ENCODE measurements around the gene RPS6KA2. TPM values are rescaled to one million over a fixed set of nuclear protein-coding genes. Genes with fewer than 3 reads are reported as not detected.

Gene RPS6KA2
- total and polyA plus RNA-seq, 2 donors (not counting 1 experiment from before 2014, with no cell fraction given), result 2.2 to 16.0 TPM

DNA sequence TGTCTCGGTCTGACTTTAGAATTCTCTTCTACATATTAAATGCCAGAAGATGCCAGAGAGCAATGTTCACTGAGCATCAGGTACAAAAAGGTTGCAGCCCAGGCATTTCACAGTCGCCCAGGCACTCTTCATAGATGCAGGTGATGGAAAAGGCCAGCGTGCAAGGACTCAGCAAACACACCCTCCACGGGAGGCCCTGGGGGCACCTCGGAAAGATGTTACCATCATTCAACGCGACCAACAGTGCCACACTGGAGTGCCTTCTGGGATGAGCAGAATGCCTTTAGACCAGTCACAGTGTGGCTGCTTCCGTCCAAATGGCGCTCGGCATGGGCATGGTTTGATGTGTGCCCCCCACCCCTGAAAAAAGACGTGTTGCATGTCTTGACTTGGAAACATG is 36.0 kb downstream of the RPS6KA2 start:
- Histone ChIP-seq H3K79me2 (ENCODE audit: control insufficient read depth, insufficient read depth, low read length) (no peaks in the 10 kb centered on the region), H3K27me3 (replicated peaks in 1 of 4; ENCODE audit: control extremely low read depth in 1 of 4, control insufficient read depth in 3 of 4, insufficient read depth in 4 of 4, low read length in 3 of 4) (no peaks in the 10 kb centered on the region), H3K4me3 (ENCODE audit: control extremely low read depth in 1 of 5, extremely low read depth in 1 of 5, insufficient read depth in 1 of 5, low read depth in 2 of 5, low read length in 4 of 5) (no peak overlapping the region), H3K27ac (ENCODE audit: low read length in 2 of 2) (no peak overlapping the region), H2AFZ (ENCODE audit: insufficient read depth, low read depth, low read length, poor library complexity, severe bottlenecking) (no peak overlapping the region), H3K4me2 (replicated peaks; ENCODE audit: low read depth, low read length, poor library complexity, severe bottlenecking) (no peak overlapping the region), H4K20me1 (ENCODE audit: control insufficient read depth, insufficient read depth, low read length, poor library complexity, severe bottlenecking) (no peaks in the 10 kb centered on the region), H3K4me1 (ENCODE audit: control insufficient read depth in 2 of 2, insufficient read depth in 2 of 2, low read length in 2 of 2) (peaks cover 38 to 46% of the 10 kb centered on the region in 2 donors), H3K9me3 (ENCODE audit: control extremely low read depth in 1 of 3, control insufficient read depth in 2 of 3, insufficient read depth in 1 of 3, low read length in 2 of 3) (peaks cover 0 to 3% (median 0%) of the 10 kb centered on the region in 3 donors), H3K36me3 (replicated peaks in 1 of 2; ENCODE audit: control extremely low read depth in 1 of 2, control insufficient read depth in 1 of 2, extremely low read depth in 1 of 2, insufficient read depth in 2 of 2, low read length in 1 of 2) (no peaks in the 10 kb centered on the region), H3K9ac (ENCODE audit: low read length) (no peak overlapping the region)
- peaks cover 43% of the 10 kb centered on the region for H3K4me1 Mint-ChIP-seq
- POLR2A ChIA-PET, result no interaction called here
- H3K27ac Mint-ChIP-seq, result no peak overlapping the region
- intact Hi-C loops (cut with micrococcal nuclease), result no loop called here
- DNase-seq, result no peak
- ATAC-seq (ENCODE audit: low read depth), result no peak
- no peaks in the 10 kb centered on the region for H3K9me3 Mint-ChIP-seq (ENCODE audit: insufficient read depth)
- no peaks in the 10 kb centered on the region for H3K27me3 Mint-ChIP-seq
- TF ChIP-seq, protein P1, sequence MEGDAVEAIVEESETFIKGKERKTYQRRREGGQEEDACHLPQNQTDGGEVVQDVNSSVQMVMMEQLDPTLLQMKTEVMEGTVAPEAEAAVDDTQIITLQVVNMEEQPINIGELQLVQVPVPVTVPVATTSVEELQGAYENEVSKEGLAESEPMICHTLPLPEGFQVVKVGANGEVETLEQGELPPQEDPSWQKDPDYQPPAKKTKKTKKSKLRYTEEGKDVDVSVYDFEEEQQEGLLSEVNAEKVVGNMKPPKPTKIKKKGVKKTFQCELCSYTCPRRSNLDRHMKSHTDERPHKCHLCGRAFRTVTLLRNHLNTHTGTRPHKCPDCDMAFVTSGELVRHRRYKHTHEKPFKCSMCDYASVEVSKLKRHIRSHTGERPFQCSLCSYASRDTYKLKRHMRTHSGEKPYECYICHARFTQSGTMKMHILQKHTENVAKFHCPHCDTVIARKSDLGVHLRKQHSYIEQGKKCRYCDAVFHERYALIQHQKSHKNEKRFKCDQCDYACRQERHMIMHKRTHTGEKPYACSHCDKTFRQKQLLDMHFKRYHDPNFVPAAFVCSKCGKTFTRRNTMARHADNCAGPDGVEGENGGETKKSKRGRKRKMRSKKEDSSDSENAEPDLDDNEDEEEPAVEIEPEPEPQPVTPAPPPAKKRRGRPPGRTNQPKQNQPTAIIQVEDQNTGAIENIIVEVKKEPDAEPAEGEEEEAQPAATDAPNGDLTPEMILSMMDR (IDR thresholded peaks at IDR 0.05), result no peak
- TF ChIP-seq EZH2 (IDR thresholded peaks at IDR 0.05; ENCODE audit: borderline replicate concordance, insufficient read depth, low read depth, low read length, poor library complexity, severe bottlenecking), result no peak
- WGBS (ENCODE audit: insufficient coverage), result 96% methylated on average over 11 of the region's 11 CpGs
- no peak overlapping the region for H3K4me3 Mint-ChIP-seq
- CTCF ChIA-PET, result no interaction called here

DNA sequence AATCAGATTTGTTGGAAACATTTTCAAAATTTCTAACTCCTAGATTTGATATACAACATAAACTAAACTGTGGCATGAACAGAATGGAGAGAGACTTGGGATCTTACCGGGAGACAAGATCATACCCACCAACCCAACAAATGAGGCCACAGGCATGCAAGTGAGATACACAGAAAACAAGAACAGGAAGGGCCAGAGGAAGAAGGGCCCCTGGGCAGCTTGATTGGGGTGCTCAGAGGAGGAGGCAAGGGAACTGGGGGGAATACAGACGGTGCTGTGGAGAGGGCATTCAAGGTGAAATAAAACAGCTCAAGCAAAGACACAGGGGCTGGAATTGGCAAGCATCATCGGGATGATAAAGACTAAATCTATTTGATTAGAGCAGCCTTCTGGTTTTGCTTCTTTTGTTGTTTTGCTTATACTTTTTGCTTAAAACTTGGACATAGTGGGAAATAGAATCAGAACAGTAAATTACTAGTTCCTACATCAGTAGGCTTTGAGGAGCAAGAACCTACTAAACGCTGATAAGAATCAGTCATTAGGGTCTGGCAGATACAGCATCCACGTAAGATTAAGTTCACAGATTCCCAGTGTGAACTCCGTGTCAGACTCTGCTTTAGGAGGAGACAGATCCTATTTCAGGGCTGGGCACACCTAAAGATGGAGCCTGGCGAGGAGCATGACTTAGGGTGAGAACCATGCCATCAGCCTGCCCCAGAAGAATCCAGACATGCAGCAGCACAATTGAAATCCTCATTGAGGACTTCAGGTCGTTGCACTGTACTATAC is 37.1 kb downstream of the RPS6KA2 start:
- Histone ChIP-seq H3K9ac (ENCODE audit: low read length) (peak overlapping the region; percentile 40), H3K4me2 (replicated peaks; ENCODE audit: low read depth, low read length, poor library complexity, severe bottlenecking) (peak overlapping the region; percentile 73), H3K36me3 (replicated peaks in 1 of 2; ENCODE audit: control extremely low read depth in 1 of 2, control insufficient read depth in 1 of 2, extremely low read depth in 1 of 2, insufficient read depth in 2 of 2, low read length in 1 of 2) (no peaks in the 10 kb centered on the region), H2AFZ (ENCODE audit: insufficient read depth, low read depth, low read length, poor library complexity, severe bottlenecking) (peak overlapping the region; percentile 30), H3K27ac (ENCODE audit: low read length in 2 of 2) (peak overlapping the region; percentile 48 to 60), H4K20me1 (ENCODE audit: control insufficient read depth, insufficient read depth, low read length, poor library complexity, severe bottlenecking) (no peaks in the 10 kb centered on the region), H3K79me2 (ENCODE audit: control insufficient read depth, insufficient read depth, low read length) (no peaks in the 10 kb centered on the region), H3K4me1 (ENCODE audit: control insufficient read depth in 2 of 2, insufficient read depth in 2 of 2, low read length in 2 of 2) (peaks cover 38 to 46% of the 10 kb centered on the region in 2 donors), H3K9me3 (ENCODE audit: control extremely low read depth in 1 of 3, control insufficient read depth in 2 of 3, insufficient read depth in 1 of 3, low read length in 2 of 3) (peaks cover 0 to 3% (median 0%) of the 10 kb centered on the region in 3 donors), H3K4me3 (ENCODE audit: control extremely low read depth in 1 of 5, extremely low read depth in 1 of 5, insufficient read depth in 1 of 5, low read depth in 2 of 5, low read length in 4 of 5) (peak overlapping the region in 1 of 5 experiments; percentile 34), H3K27me3 (replicated peaks in 1 of 4; ENCODE audit: control extremely low read depth in 1 of 4, control insufficient read depth in 3 of 4, insufficient read depth in 4 of 4, low read length in 3 of 4) (no peaks in the 10 kb centered on the region)
- TF ChIP-seq, protein P1 (IDR thresholded peaks at IDR 0.05), result no peak
- no peak for TF ChIP-seq EZH2 (IDR thresholded peaks at IDR 0.05; ENCODE audit: borderline replicate concordance, insufficient read depth, low read depth, low read length, poor library complexity, severe bottlenecking)
- intact Hi-C loops (cut with micrococcal nuclease), result no loop called here
- no peaks in the 10 kb centered on the region for H3K27me3 Mint-ChIP-seq
- no peak for ATAC-seq (ENCODE audit: low read depth)
- H3K9me3 Mint-ChIP-seq (ENCODE audit: insufficient read depth), result no peaks in the 10 kb centered on the region
- H3K27ac Mint-ChIP-seq, result peak overlapping the region; percentile 90
- POLR2A ChIA-PET, result interaction anchor here (1.2 kb wide), 1 partner anchor 36 kb away, joined by 4 read pairs; no protein-coding TSS in a partner anchor
- peaks cover 43% of the 10 kb centered on the region for H3K4me1 Mint-ChIP-seq
- H3K4me3 Mint-ChIP-seq, result peak overlapping the region; percentile 73
- DNase-seq, result no peak
- CTCF ChIA-PET, result interaction anchor here (1.6 kb wide), 1 partner anchor 277 kb away, joined by 5 read pairs; no protein-coding TSS in a partner anchor
- WGBS (ENCODE audit: insufficient coverage), result 75% methylated on average over 7 of the region's 8 CpGs

Measured in B cell (primary cell).